SU-DHL-6 (cell line): Measurements from ENCODE around the gene GOLPH3L.
A peak's percentile ranks its signal among the peaks of the same experiment; 100 is the strongest.

ENCODE experiments used
- H2AFZ ChIP-seq: fragments of 200-600 bp; sonication (generic); 2 replicates; pipeline ENCODE4 v1.6.1; 2014; ENCODE audit warnings: low read depth, mild to moderate bottlenecking, moderate library complexity, mixed read lengths, antibody characterized with exemption, low read length; ENCODE audit not compliant: severe bottlenecking
- H3F3A ChIP-seq: fragments of 200-600 bp; shearing (Covaris generic); 2 replicates; pipeline ENCODE4 v1.6.0; 2016; ENCODE audit warnings: antibody characterized with exemption, mild to moderate bottlenecking; ENCODE audit not compliant: insufficient read depth
- H3K27ac ChIP-seq: fragments of 200-600 bp; sonication (generic); 2 replicates; pipeline ENCODE4 v1.5.1; 2016; ENCODE audit warnings: low read depth, mild to moderate bottlenecking, low read length, moderate library complexity, mixed read lengths
- H3K27me3 ChIP-seq: fragments of 200-600 bp; sonication (generic), shearing (Covaris generic); 2 replicates; pipeline ENCODE4 v1.6.0; 2014; ENCODE audit warnings: mild to moderate bottlenecking, low read length
- H3K36me3 ChIP-seq: fragments of 200-600 bp; sonication (generic); 2 replicates; pipeline ENCODE4 v1.6.1; 2014; ENCODE audit warnings: mild to moderate bottlenecking, low read length, mixed read lengths
- H3K4me2 ChIP-seq: fragments of 300-600, 200-600 bp; shearing (Covaris generic), sonication (generic); 2 replicates; pipeline ENCODE4 v1.6.0; 2014; ENCODE audit warnings: low read length, low read depth, mild to moderate bottlenecking; ENCODE audit not compliant: poor library complexity, severe bottlenecking
- H3K4me3 ChIP-seq: fragments of 200-600 bp; sonication (generic); 2 replicates; pipeline ENCODE4 v1.5.1; 2014; ENCODE audit warnings: antibody characterized with exemption, low read length, mild to moderate bottlenecking, mixed read lengths; ENCODE audit not compliant: insufficient read depth, poor library complexity, severe bottlenecking
- H3K79me2 ChIP-seq: fragments of 200-600 bp; sonication (generic); 2 replicates; pipeline ENCODE4 v1.6.1; 2014; ENCODE audit warnings: mild to moderate bottlenecking, low read length, moderate library complexity; ENCODE audit not compliant: insufficient read depth
- H3K9ac ChIP-seq: fragments of 200-600 bp; sonication (generic); 2 replicates; pipeline ENCODE4 v1.7.0; 2014; ENCODE audit warnings: mild to moderate bottlenecking, low read length
- H3K9me2 ChIP-seq: fragments of 200-600 bp; sonication (generic); replicated peaks from 2 replicates; pipeline ENCODE4 v1.6.1; 2014; ENCODE audit warnings: low read length; ENCODE audit not compliant: insufficient read depth
- H3K9me3 ChIP-seq: fragments of 200-600 bp; sonication (generic); 2 replicates; pipeline ENCODE4 v1.6.1; 2014; ENCODE audit warnings: low read length, mixed read lengths; ENCODE audit not compliant: insufficient read depth
- H4K20me1 ChIP-seq: fragments of 200-600 bp; sonication (generic); 2 replicates; pipeline ENCODE4 v1.6.1; 2014; ENCODE audit warnings: low read depth, mild to moderate bottlenecking, antibody characterized with exemption, low read length, moderate library complexity, mixed read lengths
- CTCF ChIP-seq: fragments of 200-600 bp; sonication (generic); IDR thresholded peaks from one replicate; pipeline ENCODE4 v1.5.1; 2017; ENCODE audit warnings: antibody characterized with exemption, mild to moderate bottlenecking, low read length, moderate library complexity; ENCODE audit not compliant: insufficient read depth, poor library complexity, severe bottlenecking
- EZH2phosphoT487 ChIP-seq: fragments of 200-600 bp; sonication (generic), shearing (Covaris generic); conservative IDR thresholded peaks from 2 replicates; pipeline ENCODE4 v1.6.1; 2018; ENCODE audit warnings: mild to moderate bottlenecking, antibody characterized with exemption, low read length, moderate library complexity, mixed read lengths

Gene GOLPH3L

DNA sequence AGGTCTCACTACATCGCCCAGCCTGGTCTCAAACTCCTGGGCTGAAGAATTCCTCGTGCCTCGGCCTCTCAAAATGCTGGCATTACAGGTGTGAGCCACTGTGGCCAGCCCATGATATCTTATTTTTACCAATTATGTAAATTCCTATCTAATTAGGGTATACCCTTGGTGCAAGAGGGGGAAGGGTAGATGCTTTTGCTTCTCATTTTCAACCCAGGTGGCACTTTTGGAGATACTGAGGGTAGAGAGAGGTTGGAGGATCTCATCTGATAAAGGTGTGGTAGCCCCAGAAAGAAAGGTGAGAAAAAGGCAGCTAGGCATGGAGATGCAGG lies 85.0 kb downstream of the GOLPH3L start:
- no peaks in the 10 kb centered on the region for H3K9me2 ChIP-seq
- H3K27ac ChIP-seq, result peak overlapping the region; percentile 94
- TF ChIP-seq EZH2phosphoT487 (no peak), CTCF (no peak)
- H4K20me1 ChIP-seq, result no peaks in the 10 kb centered on the region
- peaks cover 2% of the 10 kb centered on the region; the same call in 1 of the 2 replicates for H3K36me3 ChIP-seq
- H3K9ac ChIP-seq, result peak overlapping the region; percentile 52
- H2AFZ ChIP-seq, result no peak overlapping the region
- no peaks in the 10 kb centered on the region for H3K9me3 ChIP-seq
- no peaks in the 10 kb centered on the region for H3K27me3 ChIP-seq
- peak overlapping the region; percentile 50 for H3K4me2 ChIP-seq
- H3K4me3 ChIP-seq, result no peak overlapping the region
- H3K79me2 ChIP-seq, result peaks cover 5% of the 10 kb centered on the region; the same call in 1 of the 2 replicates
- peaks cover 54% of the 10 kb centered on the region for H3F3A ChIP-seq

DNA sequence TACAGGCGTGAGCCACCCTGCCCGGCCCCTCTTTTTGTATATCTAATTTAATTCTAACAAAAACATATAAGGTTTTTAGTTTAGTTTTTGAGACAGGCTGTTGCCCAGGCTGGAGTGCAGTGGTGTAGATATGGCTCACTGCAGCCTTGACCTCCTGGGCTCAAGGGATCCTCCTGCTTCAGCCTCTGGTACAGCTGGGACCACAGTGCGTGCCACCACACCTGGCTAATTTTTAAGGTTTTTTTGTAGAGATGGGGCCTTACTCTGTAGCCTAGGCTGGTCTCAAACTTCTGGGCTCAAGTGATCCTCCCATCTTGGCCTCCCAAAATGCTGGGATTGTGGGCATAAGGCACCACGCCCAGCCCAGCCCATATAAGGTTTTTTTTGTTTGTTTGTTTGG lies 86.4 kb downstream of the GOLPH3L start:
- H3K36me3 ChIP-seq, result no peaks in the 10 kb centered on the region
- no peak overlapping the region for H2AFZ ChIP-seq
- H3K79me2 ChIP-seq, result peaks cover 5% of the 10 kb centered on the region; the same call in 1 of the 2 replicates
- H3K9me3 ChIP-seq, result no peaks in the 10 kb centered on the region
- H3K9me2 ChIP-seq, result no peaks in the 10 kb centered on the region
- no peaks in the 10 kb centered on the region for H4K20me1 ChIP-seq
- H3K27me3 ChIP-seq, result no peaks in the 10 kb centered on the region
- 0 out of 2 replicates have a peak overlapping the region, but pooled peaks have one; percentile 52 for H3K9ac ChIP-seq
- peak overlapping the region; percentile 50 for H3K4me2 ChIP-seq
- no peak for TF ChIP-seq CTCF
- no peak for TF ChIP-seq EZH2phosphoT487
- peak overlapping the region; percentile 94 for H3K27ac ChIP-seq
- H3K4me3 ChIP-seq, result no peak overlapping the region
- H3F3A ChIP-seq, result peaks cover 42% of the 10 kb centered on the region

GRCh38 chr1:150609732-150610131 lies 87.2 kb downstream of the GOLPH3L start:
- Histone ChIP-seq H3K36me3 (no peaks in the 10 kb centered on the region), H3K9ac (no peak overlapping the region), H3K4me2 (no peak overlapping the region), H3F3A (peaks cover 36% of the 10 kb centered on the region), H3K9me2 (no peaks in the 10 kb centered on the region), H4K20me1 (no peaks in the 10 kb centered on the region), H3K79me2 (peaks cover 5% of the 10 kb centered on the region; the same call in 1 of the 2 replicates), H3K9me3 (no peaks in the 10 kb centered on the region), H3K4me3 (no peak overlapping the region), H3K27me3 (no peaks in the 10 kb centered on the region), H3K27ac (peak overlapping the region; percentile 94), H2AFZ (no peak overlapping the region)
- no peak for TF ChIP-seq EZH2phosphoT487
- no peak for TF ChIP-seq CTCF
